ENCODE results near the gene GLS.
"Not testable (repeated sequence)": the region's sequence is repeated elsewhere in the genome, so short reads cannot be mapped to it uniquely, and the experiment has no call there.

The GLS gene

GRCh38 chr2:190973726-190974628 is 93.4 kb downstream of the GLS start:
- DNase-seq, result no peak

GRCh38 chr2:190974629-190975361 is 94.2 kb downstream of the GLS start:
- DNase-seq, result no peak

GRCh38 chr2:190976521-190976920 is 95.9 kb downstream of the GLS start:
- DNase-seq, result no peak

- no peak for DNase-seq
Measured at GRCh38 chr2:190977505-190977904, 96.9 kb downstream of the GLS start.

- DNase-seq, result no peak
Measured at GRCh38 chr2:190978389-190979053, 97.9 kb downstream of the GLS start.

GRCh38 chr2:190979906-190980629 is 99.4 kb downstream of the GLS start:
- no peak for DNase-seq

GRCh38 chr2:190980630-190981209 is 100.1 kb downstream of the GLS start:
- no peak for DNase-seq

- DNase-seq, result no peak
Measured at GRCh38 chr2:190981333-190981732, 100.7 kb downstream of the GLS start.

GRCh38 chr2:190981733-190982132 is 101.1 kb downstream of the GLS start:
- no peak for DNase-seq

- DNase-seq, result no peak
Measured at GRCh38 chr2:190982262-190983034, 101.8 kb downstream of the GLS start.

- DNase-seq, result peak; percentile 51
Measured at GRCh38 chr2:190984595-190984994, 104.0 kb downstream of the GLS start.

GRCh38 chr2:190986221-190986953 is 105.8 kb downstream of the GLS start:
- DNase-seq, result no peak

GRCh38 chr2:190987116-190987515 is 106.5 kb downstream of the GLS start:
- no peak for DNase-seq

- DNase-seq, result no peak
Measured at GRCh38 chr2:190987938-190988337, 107.3 kb downstream of the GLS start.

GRCh38 chr2:190988910-190989309 is 108.3 kb downstream of the GLS start:
- no peak for DNase-seq

GRCh38 chr2:190990132-190990531 is 109.5 kb downstream of the GLS start:
- no peak for DNase-seq

- DNase-seq, result no peak
Measured at GRCh38 chr2:190993292-190993643, 112.6 kb downstream of the GLS start.

- no peak for DNase-seq
Measured at GRCh38 chr2:190994148-190994547, 113.5 kb downstream of the GLS start.

- DNase-seq, result not testable (repeated sequence)
Measured at GRCh38 chr2:190995315-190995714, 114.7 kb downstream of the GLS start.

GRCh38 chr2:190996338-190996946 is 115.8 kb downstream of the GLS start:
- no peak for DNase-seq

GRCh38 chr2:190996947-190997346 is 116.3 kb downstream of the GLS start:
- DNase-seq, result no peak

Measured in kidney glomerular epithelial cell (primary cell).